Stimulated activated CD8-positive, alpha-beta memory T cell treated with anti-CD3 and anti-CD28 coated beads, Interleukin-2, amount 100 ng/mL, for 1 hour (primary cell): Measurements from ENCODE around the gene EVI5.
"Not testable (repeated sequence)": the region's sequence is repeated elsewhere in the genome, so short reads cannot be mapped to it uniquely, and the experiment has no call there.

ENCODE experiments used
- DNase-seq, 2 donors: peaks; one replicate each; pipeline ENCODE4 v3.0.0-alpha.2; 2020; ENCODE audit warnings: low read depth in 2 of 2

The EVI5 gene

GRCh38 chr1:92791487-92792066, 6.7 kb upstream of the EVI5 start:
- no peak for DNase-seq

- DNase-seq: no peak
Observed at GRCh38 chr1:92790867-92791266, 6.0 kb upstream of the EVI5 start.

GRCh38 chr1:92790081-92790480, 5.2 kb upstream of the EVI5 start:
- no peak for DNase-seq

GRCh38 chr1:92786111-92786901, 1.4 kb upstream of the EVI5 start:
- no peak for DNase-seq

- peak in 1 of 2 donors; percentile 9 for DNase-seq
Observed at GRCh38 chr1:92784021-92784638, 778 bp downstream of the EVI5 start.

GRCh38 chr1:92783550-92783949, 1.4 kb downstream of the EVI5 start:
- not testable (repeated sequence) for DNase-seq

- no peak for DNase-seq
Observed at GRCh38 chr1:92778376-92778775, 6.5 kb downstream of the EVI5 start.

GRCh38 chr1:92774407-92774806, 10.5 kb downstream of the EVI5 start:
- DNase-seq: no peak

- not testable (repeated sequence) for DNase-seq
Observed at GRCh38 chr1:92773749-92774148, 11.2 kb downstream of the EVI5 start.

- DNase-seq: no peak
Observed at GRCh38 chr1:92769856-92770255, 15.1 kb downstream of the EVI5 start.

- no peak for DNase-seq
Observed at GRCh38 chr1:92768915-92769314, 16.0 kb downstream of the EVI5 start.

- DNase-seq: no peak
Observed at GRCh38 chr1:92768296-92768695, 16.6 kb downstream of the EVI5 start.

- DNase-seq: no peak
Observed at GRCh38 chr1:92764116-92764515, 20.8 kb downstream of the EVI5 start.

- DNase-seq: no peak
Observed at GRCh38 chr1:92762355-92762754, 22.6 kb downstream of the EVI5 start.

- no peak for DNase-seq
Observed at GRCh38 chr1:92759361-92759760, 25.5 kb downstream of the EVI5 start.

- no peak for DNase-seq
Observed at GRCh38 chr1:92756537-92756936, 28.4 kb downstream of the EVI5 start.

- no peak for DNase-seq
Observed at GRCh38 chr1:92755541-92756461, 29.1 kb downstream of the EVI5 start.

GRCh38 chr1:92754719-92755050, 30.2 kb downstream of the EVI5 start:
- DNase-seq: no peak

GRCh38 chr1:92754000-92754718, 30.7 kb downstream of the EVI5 start:
- DNase-seq: no peak

- DNase-seq: no peak
Observed at GRCh38 chr1:92752719-92753118, 32.2 kb downstream of the EVI5 start.

GRCh38 chr1:92749024-92749634, 35.8 kb downstream of the EVI5 start:
- DNase-seq: peak in 1 of 2 donors; percentile 2
